NCI-H748 treated with DMSO at 0.1 percent for 48 hours (cell line): ENCODE measurements around the gene PRRC2B.
"Not testable (repeated sequence)": the region's sequence is repeated elsewhere in the genome, so short reads cannot be mapped to it uniquely, and the experiment has no call there.

Experiments
- DNase-seq: peaks from one replicate; lab custom pipeline; 2025; lab: John Stamatoyannopoulos, UW

The PRRC2B gene

GRCh38 chr9:131436376-131436775 lies 42.5 kb downstream of the PRRC2B start:
- no peak for DNase-seq

- no peak for DNase-seq
Observed at GRCh38 chr9:131436865-131437271, 43.0 kb downstream of the PRRC2B start.

GRCh38 chr9:131438190-131438589 lies 44.3 kb downstream of the PRRC2B start:
- DNase-seq: no peak

- DNase-seq: no peak
Observed at GRCh38 chr9:131439224-131439623, 45.3 kb downstream of the PRRC2B start.

- DNase-seq: no peak
Observed at GRCh38 chr9:131441441-131441840, 47.6 kb downstream of the PRRC2B start.

- no peak for DNase-seq
Observed at GRCh38 chr9:131442351-131442750, 48.5 kb downstream of the PRRC2B start.

GRCh38 chr9:131443648-131444047 lies 49.8 kb downstream of the PRRC2B start:
- DNase-seq: no peak

- DNase-seq: no peak
Observed at GRCh38 chr9:131446276-131446675, 52.4 kb downstream of the PRRC2B start.

- DNase-seq: no peak
Observed at GRCh38 chr9:131447148-131447547, 53.3 kb downstream of the PRRC2B start.

GRCh38 chr9:131447600-131447999 lies 53.7 kb downstream of the PRRC2B start:
- DNase-seq: no peak

GRCh38 chr9:131448818-131449217 lies 54.9 kb downstream of the PRRC2B start:
- no peak for DNase-seq

GRCh38 chr9:131449276-131449675 lies 55.4 kb downstream of the PRRC2B start:
- DNase-seq: no peak

- DNase-seq: no peak
Observed at GRCh38 chr9:131454028-131454427, 60.1 kb downstream of the PRRC2B start.

- not testable (repeated sequence) for DNase-seq
Observed at GRCh38 chr9:131455655-131456054, 61.8 kb downstream of the PRRC2B start.

GRCh38 chr9:131457746-131458145 lies 63.9 kb downstream of the PRRC2B start:
- no peak for DNase-seq

GRCh38 chr9:131459056-131459455 lies 65.2 kb downstream of the PRRC2B start:
- DNase-seq: no peak

- DNase-seq: no peak
Observed at GRCh38 chr9:131461166-131461565, 67.3 kb downstream of the PRRC2B start.

- no peak for DNase-seq
Observed at GRCh38 chr9:131464354-131465000, 70.6 kb downstream of the PRRC2B start.

GRCh38 chr9:131465401-131465800 lies 71.5 kb downstream of the PRRC2B start:
- no peak for DNase-seq

- DNase-seq: no peak
Observed at GRCh38 chr9:131467214-131467935, 73.5 kb downstream of the PRRC2B start.

GRCh38 chr9:131468031-131468430 lies 74.1 kb downstream of the PRRC2B start:
- no peak for DNase-seq

GRCh38 chr9:131469356-131469755 lies 75.5 kb downstream of the PRRC2B start:
- no peak for DNase-seq

GRCh38 chr9:131469951-131470350 lies 76.1 kb downstream of the PRRC2B start:
- DNase-seq: no peak

GRCh38 chr9:131470581-131470991 lies 76.7 kb downstream of the PRRC2B start:
- no peak for DNase-seq
